Smooth muscle cell of the brain vasculature (primary cell): ENCODE results near the gene PTTG1.

Experiments
- DNase-seq: peaks from one replicate; pipeline ENCODE4 v3.0.0-alpha.2; 2012; ENCODE audit warnings: low read depth, low spot score

Gene PTTG1

DNA sequence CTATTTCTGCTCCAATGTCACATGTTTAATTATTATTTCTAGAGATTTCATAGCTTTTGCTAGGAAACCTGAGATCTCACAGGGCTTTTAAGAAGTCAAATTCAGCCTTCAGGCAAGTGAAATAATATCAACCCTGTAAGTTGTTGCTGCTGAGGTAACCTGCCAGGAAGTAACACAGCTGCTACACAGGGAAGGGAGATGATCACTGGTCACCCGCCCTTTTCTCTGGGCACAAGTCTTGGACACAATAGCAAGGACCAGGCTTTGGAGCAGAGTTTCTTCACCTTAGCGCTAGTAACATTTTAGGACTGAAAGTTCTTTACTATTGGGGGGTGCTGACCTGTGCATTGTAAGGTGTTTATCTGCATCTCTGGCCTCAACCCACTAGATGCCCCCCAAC lies 50.1 kb downstream of the PTTG1 start:
- DNase-seq = no peak

DNA sequence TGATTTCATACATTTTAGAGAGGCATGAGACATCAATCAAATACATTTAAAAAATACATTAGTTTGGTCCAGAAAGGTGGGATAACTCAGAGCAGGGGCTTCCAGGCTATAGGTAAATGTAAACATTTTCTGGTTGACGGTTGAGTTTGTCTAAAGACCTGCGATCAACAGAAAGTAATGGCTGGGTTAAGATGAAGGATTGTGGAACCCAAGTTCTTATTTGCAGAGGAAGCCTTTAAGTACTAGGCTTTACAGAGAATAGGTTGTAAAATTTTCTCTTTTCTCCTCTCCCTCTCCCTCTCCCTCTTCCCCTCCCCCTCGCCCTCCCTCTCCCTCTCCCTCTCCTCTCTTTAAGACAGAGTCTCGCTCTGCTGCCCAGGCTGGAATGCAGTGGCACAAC lies 50.8 kb downstream of the PTTG1 start:
- DNase-seq = no peak

DNA sequence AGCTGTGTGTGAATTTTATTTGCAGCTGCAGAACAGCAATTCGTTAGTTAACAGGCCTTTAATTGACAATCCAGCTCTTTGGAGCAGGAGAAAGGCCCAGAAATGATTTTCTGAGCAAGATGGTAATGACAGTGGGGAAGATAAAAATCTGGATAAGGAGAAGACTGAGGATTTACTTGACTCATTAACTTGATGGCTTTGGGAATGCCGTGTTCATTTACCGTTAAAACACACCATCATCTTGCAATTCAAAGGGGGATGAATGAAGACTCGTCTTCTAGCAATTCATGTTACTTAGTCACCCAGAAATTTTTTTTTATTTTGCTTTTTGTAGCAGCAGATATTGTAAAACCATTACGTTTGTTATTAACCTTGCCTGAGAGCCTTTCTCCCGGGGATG lies 52.0 kb downstream of the PTTG1 start:
- no peak for DNase-seq

DNA sequence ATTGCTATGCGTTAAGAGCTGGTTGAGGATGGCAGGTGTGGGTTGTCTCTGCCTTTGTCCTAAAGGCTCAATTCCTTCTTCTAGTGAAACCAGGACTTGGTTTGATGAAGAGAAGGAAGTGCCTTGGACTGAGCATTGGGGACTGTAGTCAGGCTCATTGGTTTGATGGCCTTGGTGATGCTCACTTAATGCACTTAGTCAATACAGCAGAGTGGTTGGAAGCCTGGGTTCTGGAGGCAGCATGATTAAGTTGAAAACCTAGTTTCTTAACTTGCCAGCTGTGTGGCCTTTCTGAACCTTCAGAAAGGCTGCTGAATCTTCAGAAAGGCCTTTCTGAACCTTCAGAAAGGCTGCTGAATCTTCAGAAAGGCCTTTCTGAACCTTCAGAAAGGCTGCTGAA lies 52.4 kb downstream of the PTTG1 start:
- DNase-seq = no peak

DNA sequence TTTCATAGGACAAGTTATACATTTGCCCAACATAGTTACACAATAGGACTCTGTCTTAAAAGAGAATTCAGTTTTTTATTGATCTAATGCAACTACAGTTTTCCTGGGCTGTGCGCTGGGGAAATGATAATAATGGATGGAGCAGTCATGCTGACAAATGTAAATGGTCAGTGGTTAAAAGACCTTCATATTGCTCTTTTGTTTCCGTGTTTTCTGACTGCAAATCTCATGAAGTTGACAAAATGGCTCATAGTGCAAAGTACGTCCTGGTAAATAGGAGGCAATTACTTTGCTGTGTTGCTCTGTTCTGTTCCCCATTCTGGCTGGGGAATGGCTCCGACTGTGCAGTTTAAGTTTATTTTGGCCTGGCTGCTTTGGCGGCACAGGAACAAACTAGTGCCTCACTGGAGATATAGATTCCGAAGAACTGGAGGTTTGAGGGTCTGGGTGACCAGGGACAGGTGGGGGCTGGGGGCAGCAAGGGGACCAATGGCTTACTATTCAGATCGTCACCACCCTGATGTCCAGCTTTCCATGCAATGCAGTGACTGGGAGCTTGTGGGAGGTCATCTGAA lies 54.3 kb downstream of the PTTG1 start:
- no peak for DNase-seq

DNA sequence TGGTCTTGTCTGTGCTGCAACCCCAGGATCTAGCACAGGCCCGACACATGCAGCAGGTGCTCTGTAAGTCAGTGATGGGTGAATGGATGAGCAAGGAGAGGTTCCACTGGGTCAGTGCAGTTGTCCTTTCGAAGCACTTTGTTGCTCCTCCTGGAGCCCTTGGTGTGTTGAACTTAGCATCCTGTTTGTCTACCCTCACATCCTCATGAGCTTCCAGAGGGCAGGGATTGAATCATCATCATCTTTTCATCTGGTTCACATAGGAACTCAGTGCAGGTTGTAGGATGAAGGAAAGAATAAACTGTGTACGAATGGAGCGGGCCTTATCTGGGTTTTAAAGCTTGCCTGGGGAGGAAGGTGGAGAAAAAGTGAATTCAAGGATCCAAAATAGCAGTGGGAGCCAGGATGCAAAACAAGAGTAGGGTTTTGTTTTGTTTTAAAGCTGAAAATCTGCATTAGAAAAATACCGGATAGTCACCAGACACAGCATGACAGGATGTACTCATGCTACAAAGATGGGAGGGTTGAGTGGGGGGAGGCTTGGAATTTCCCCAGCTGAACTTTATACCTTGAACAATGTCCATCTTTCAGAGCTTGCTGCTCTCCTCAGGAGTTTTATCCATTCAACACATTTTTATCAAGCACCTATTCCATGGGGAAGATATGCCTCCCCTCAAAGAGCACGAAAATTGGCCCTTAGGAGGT lies 55.8 kb downstream of the PTTG1 start:
- no peak for DNase-seq

DNA sequence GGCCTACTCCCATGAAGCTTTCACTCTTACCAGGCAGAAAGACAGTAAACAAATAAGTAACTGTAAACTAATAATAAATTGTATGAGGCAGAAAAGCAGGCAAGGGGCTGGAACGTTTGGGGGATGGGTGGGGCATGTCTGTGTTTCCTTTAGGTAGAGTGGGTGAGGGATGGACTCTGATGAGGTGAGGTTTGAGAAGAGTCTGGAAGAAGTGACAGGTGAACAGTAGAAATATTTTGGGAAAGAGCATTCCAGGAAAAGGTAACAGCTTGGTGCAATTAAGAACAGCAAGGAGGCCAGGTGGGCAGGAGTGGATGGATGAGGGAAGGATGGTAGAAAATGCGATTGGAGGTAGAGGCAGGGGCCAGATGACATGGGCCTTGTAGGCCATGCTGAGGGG lies 56.5 kb downstream of the PTTG1 start:
- DNase-seq = no peak
